Fibroblast of the aortic adventitia (primary cell): ENCODE results near the gene TMEM43. TPM values are rescaled to one million over a fixed set of nuclear protein-coding genes. Genes with fewer than 3 reads are reported as not detected.
"Not testable (repeated sequence)": the region's sequence is repeated elsewhere in the genome, so short reads cannot be mapped to it uniquely, and the experiment has no call there.

ENCODE experiments used
- DNase-seq: peaks from one replicate; pipeline ENCODE4 v3.0.0-alpha.2; 2010; ENCODE audit warnings: low read depth
- H3K4me3 ChIP-seq: 2 replicates; pipeline ENCODE4 v1.5.1; 2011; ENCODE audit warnings: low read depth, mild to moderate bottlenecking, control low read depth, low read length, moderate library complexity
- total RNA-seq: library from RNA; depleted of rRNA; stranded (reverse); fragments of >200 nt; gene quantifications from 2 replicates; pipeline ENCODE4 v1.2.3, GENCODE V29; 2012; ENCODE audit warnings: low replicate concordance
- TF ChIP-seq, protein P1 (sequence below): IDR thresholded peaks from 2 replicates; pipeline ENCODE4 v1.5.1; 2011; ENCODE audit warnings: mild to moderate bottlenecking, low read length, control low read depth, inconsistent platforms; ENCODE audit not compliant: insufficient read depth

The TMEM43 gene
- total RNA-seq, 1 donor = 134 TPM

DNA sequence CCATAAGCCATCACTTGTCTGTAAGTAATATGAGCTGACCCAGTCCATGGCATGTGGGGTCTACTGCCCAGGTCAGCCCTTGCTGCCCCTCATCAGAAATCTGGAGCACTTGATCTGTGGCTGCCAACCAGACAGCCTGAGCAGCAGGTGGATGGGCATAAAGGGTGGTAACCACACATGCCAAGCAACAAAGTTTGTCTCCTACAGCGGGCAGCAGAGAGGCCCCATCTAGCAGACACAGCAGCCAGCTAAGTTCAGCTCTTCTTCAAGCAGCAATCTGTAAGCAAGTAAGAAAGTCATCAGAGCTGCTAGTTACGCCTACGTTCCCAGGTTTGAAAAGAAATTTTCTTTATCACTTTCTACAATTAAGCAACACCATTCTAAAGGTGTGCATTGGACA is 28.1 kb upstream of the TMEM43 start:
- DNase-seq = no peak
- no peak overlapping the region for H3K4me3 ChIP-seq
- TF ChIP-seq, protein P1, sequence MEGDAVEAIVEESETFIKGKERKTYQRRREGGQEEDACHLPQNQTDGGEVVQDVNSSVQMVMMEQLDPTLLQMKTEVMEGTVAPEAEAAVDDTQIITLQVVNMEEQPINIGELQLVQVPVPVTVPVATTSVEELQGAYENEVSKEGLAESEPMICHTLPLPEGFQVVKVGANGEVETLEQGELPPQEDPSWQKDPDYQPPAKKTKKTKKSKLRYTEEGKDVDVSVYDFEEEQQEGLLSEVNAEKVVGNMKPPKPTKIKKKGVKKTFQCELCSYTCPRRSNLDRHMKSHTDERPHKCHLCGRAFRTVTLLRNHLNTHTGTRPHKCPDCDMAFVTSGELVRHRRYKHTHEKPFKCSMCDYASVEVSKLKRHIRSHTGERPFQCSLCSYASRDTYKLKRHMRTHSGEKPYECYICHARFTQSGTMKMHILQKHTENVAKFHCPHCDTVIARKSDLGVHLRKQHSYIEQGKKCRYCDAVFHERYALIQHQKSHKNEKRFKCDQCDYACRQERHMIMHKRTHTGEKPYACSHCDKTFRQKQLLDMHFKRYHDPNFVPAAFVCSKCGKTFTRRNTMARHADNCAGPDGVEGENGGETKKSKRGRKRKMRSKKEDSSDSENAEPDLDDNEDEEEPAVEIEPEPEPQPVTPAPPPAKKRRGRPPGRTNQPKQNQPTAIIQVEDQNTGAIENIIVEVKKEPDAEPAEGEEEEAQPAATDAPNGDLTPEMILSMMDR = no peak

DNA sequence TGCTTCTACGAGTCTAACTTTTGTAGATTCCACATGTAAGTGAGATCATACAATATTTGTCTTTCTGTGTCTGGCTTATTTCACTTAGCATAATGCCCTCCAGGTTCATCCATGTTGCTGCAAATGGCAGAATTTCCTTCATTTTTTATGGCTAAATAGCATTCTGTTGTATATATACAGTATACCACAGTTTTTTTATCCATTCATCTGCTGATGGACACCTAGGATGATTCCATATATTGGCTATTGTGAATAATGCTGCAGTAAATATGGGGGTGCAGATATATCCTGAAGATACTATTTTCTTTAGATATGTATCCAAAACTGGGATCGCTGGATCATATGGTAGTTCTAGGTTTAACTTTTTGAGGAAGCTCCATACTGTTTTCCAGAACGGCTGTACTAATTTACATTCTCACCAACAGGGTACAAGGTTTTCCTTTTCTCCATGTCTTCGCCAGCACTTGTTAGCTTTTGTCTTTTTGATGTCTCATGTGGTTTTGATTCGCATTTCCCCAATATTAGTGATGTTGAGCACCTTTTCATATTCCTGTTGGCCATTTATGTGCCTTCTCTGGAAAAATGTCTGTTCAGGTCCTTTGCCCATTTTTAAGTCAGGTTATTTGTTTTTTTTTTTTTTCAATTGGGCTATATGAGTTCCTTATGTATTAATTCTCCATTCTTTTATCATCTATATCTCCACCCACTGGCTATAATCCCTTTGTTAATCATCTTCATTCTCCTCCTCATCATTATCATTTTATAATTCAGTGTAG is 27.0 kb upstream of the TMEM43 start:
- DNase-seq = no peak
- TF ChIP-seq, protein P1 = no peak
- no peak overlapping the region for H3K4me3 ChIP-seq

DNA sequence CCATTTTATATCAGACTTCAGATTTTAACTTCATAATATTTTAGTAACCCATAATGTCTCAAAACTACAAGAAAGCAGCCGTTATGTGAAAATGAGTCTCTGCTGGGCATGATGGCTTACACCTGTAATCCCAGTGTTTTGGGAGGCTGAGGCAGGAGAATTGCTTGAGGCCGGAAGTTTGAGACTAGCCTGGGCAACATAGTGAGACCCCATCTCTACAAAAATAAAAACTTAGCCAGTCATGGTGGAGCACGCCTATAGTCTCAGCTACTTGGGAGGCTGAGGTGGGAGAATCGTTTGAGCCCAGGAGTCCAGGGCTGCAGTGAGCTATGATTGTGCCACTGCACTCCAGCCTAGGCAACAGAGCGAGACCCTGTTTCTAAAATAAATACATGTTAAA is 15.0 kb upstream of the TMEM43 start:
- not testable (repeated sequence) for H3K4me3 ChIP-seq, DNase-seq

DNA sequence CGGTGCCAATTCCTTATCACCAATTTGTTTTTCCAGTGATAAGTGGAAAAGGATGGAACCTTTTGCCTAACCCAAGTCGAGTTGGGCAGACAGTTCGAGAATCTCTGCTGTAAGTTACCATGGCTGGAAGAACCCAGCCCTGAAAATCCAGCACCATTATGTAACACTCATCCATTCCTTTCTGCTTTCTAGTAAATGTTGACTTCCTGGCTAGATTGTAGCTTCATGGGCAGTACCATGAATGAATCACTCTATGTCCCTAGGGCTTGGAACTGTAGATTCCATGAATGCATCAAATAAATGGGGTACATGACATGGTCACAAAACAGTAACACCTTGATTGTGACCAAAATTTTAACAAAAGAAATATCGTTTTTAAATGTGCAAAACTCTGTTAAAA is 14.2 kb upstream of the TMEM43 start:
- TF ChIP-seq, protein P1 = no peak
- peak; percentile 13 for DNase-seq
- H3K4me3 ChIP-seq = no peak overlapping the region

DNA sequence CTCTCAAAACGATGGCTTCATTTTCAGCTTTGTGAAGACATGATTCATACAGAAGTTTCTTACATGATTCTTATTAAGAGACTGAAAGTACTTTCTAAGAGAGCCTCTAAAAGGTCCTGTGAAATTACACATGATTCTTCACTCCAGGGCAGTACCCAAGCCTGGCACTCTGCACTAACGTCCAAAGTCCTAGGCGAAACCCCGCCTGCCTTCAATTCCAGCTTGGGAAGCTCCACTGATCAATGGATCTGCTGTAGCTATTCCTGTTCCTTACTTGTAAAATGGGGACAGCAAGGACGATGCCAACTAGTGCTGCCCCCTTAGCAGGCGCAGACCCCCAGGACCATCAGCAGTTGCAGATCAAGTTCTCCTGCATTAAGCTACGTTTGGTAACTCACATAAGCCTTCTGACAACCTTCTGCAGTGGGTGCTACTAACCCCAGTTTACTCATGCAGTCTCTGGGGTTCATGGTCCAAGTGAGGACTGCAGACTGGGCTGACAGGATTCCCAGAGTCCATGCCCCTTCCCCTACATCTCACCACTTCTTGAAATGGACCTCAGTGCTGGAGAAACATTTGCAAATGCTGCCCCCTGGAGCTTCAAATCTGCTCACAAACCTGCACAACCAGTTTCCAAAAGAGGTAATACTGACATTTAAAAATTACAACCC is 10.8 kb upstream of the TMEM43 start:
- TF ChIP-seq, protein P1 = no peak
- DNase-seq = no peak
- no peak overlapping the region for H3K4me3 ChIP-seq

DNA sequence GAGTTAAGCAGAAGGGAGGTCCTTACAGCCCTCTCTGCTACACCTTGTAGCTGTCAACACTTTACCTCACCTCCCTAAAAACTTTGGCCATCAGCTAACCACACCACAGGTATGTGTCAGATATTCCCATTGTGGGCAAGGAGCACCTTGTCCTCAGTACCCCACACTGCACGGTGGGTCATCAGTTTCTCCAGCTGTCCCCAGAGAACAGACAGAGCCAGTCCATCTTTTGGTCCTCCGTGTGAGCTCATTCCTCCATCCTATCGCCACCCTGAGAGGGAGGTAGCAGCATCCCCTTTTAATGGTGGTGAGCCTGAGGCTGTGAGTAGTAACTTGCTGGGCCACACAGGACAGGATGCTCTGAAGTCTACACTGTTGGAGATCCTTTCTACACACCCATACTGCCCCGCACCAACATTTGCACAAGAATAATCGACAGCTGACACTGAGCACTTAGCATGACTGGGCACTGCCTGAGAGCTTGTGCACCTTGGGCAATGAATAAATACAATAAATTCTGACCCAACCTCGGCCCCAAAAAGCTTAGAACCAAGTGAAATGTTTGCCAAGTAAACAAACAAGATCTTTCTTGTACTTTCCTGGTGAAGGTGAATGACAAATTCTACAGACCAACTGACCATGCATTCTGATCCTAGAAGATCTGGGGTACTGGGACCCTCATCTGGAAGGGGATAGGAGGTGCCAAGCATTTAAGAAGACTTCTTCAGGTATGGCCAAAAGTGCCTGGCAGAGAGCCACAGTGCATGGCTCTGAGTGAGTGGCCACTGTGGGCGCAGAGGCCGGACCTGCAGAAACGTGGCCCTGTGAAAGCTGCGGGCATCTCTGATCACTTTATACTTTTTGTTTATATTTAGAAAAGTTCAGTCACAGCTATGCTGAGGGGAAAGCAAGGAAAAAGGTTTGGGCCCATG is 7.1 kb upstream of the TMEM43 start:
- no peak overlapping the region for H3K4me3 ChIP-seq
- no peak for DNase-seq
- TF ChIP-seq, protein P1 = no peak
